HG03558 (cell line): ENCODE measurements around the gene CTIF.

Source experiments
- ATAC-seq: cut with Tn5 transposase; IDR thresholded peaks from one replicate; pipeline ENCODE4 v1.9.1; 2021; ENCODE audit warnings: moderate number of reproducible peaks; ENCODE audit not compliant: unreplicated experiment; ENCODE audit errors: extremely low read depth

CTIF gene

GRCh38 chr18:48660346-48661228 is 121.8 kb downstream of the CTIF start:
- no peak for ATAC-seq

GRCh38 chr18:48661421-48661820 is 122.6 kb downstream of the CTIF start:
- ATAC-seq: no peak

DNA sequence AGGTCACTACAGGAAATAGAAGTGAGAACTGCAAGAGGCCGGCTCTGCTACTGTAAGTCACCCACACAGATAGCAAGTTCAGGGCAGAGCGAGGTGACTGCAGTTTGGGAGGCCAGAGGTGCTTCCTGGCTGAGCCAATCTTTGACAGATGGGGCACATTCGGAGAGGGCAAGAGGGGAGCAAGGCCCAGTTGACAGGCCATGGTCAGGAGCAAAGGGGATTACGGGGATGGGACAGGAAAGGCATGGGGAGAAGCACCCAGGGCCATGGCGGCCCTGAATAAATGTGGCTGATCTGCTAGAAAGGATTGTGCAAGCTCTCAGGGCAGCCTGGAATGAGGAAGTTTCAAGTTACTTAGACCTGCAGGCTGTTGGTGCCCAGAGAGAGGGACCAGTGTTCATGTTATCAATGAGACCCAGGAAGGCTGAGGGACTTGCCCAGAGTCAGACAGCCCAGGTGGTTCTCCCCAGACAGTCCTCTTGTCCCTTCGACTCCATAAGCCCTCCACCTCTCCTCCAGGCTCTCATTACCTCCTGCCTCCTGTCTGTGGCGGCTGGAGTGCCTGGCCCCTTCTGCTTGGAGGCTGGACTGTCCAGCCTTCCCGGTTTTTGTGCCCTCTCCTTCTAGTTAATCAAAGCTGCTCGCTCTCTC is 123.3 kb downstream of the CTIF start:
- no peak for ATAC-seq

GRCh38 chr18:48663096-48663930 is 124.5 kb downstream of the CTIF start:
- no peak for ATAC-seq

DNA sequence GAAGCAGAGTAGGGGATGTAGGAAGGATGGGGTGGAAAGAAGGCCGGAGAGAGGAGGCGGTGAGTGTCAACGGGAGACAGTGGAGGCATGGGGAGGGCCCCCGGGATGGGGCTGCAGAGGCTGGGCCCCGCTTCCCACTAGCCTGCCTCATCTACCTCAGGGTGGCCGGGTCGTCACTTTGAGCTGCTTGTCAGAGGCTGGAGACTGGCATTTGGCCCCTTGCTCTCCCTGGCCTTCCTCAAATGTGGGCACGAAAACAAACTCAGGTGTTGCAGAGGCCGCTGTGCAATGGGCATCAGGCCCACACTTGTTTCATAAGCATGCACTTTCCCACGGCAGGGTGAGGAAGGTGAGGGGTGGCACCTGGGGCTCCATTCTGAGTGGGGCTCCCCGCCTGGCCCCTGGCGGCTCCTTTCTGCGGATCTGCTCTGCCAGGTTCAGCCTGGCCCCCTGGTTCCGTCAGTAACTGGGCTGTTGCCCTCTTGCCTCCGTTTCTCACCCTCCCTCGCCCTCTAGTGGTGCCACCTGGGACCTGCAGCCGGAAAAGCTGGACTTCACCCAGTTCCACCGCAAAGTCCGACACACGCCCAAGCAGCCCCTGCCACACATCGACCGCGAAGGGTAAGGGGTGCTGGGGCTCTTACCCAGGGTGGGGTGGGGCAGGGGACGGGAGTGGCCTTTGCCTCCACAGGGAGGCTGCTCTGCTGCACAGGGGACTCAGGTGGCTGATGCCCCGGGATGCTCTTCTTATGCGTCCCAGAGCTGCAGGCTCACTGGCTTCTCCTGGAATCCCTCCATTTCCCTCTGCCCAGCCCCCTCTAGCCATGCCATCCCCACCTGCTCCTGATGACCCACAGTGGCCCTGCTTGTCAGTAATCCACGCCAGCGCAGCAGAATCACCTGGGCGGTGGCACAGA is 125.4 kb downstream of the CTIF start:
- no peak for ATAC-seq

- ATAC-seq: no peak
Measured at GRCh38 chr18:48665654-48666053, 126.8 kb downstream of the CTIF start.

DNA sequence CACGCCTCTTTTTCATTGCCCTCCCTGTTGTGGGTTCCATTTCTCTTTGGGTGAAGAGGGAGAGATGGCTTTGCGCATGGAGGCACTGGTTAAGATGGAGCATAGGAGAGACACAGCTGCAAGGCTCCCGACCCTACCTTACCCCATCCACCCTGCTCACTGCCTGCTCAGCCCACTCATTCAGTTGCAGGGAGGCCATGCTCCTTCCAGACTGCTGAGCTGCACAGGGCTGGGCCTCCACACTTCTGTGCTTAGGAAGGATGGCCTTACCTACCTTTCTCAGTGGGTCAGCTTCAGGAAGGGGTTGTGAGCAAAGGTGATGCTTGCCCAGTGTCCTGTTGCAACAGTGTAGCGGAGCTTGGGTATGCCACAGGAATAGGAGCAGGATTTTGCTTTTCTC is 127.8 kb downstream of the CTIF start:
- no peak for ATAC-seq

GRCh38 chr18:48667276-48668254 is 128.7 kb downstream of the CTIF start:
- no peak for ATAC-seq

DNA sequence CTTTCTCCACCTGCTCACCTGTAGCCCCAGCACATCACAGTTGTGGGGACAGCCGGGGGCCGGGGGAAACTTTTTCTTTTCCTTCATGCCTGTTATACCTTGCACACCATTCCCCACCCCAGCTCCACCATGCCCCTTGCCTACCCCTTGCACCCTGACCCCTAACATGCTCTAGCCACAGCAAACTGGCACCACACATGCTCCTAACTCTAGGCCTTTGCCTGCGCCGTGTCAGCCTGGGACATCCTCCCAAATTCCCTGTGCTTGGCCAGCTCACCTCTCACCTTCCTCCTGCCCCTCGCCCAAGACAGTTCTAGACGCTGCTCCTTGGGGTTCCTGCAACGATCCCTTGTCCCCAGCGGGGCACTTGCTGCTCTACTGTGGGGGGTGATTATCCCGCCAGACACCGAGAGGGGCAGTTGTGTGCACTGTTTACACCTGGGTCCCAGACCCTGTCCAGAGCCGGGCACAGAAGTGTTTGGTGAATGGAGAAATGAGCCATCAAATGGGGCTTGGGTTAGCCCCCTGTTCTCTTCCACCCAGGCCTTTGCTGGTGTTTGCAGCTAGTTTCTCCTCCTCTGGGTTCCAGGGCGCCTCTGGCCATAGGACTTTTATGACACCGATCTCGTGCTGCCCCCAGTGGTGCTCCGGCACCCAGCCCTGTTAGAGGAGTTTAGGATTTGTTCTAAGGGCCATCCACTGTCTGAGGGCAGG is 129.8 kb downstream of the CTIF start:
- no peak for ATAC-seq

GRCh38 chr18:48669180-48669675 is 130.4 kb downstream of the CTIF start:
- ATAC-seq: no peak

- ATAC-seq: no peak
Measured at GRCh38 chr18:48669991-48670750, 131.3 kb downstream of the CTIF start.

DNA sequence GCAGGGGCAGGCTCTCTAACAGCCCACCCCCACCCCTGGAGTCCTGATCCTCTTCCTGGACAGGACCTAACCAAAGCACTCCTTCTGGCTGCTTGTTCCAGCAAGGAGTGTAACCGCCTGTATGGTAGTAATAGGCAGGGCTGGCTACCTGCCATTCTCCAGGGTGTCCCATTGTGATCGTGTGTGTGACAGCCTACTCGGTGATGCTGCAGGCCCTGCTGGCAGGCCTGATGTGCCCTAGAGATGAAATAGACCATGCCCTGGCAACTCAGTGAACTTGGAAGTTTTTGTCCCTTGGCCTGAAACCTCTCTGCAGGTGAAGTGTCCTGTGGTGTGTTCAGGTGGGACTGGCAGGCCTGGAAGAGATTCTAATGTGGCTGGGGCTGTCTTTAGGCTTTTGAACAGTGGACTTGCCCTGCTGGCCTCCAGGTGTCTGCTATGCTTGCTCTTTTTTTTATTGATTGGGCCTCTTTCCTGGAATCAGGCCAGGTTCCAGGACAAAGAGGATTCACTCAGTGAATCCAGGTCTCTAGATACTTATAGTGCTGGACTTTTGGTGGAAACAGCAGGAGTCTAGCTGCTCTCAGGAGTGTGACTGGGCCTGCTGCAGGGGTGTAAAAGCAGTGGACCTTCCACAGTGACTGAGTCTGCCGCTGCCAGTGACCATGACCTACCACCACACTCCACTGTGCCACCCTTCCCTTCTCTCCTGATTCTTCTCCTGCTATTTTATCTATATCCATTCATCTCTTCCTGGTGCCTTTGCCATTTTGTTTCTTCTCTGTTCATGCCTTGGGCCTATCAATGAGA is 132.1 kb downstream of the CTIF start:
- ATAC-seq: no peak

GRCh38 chr18:48671561-48671945 is 132.7 kb downstream of the CTIF start:
- no peak for ATAC-seq

DNA sequence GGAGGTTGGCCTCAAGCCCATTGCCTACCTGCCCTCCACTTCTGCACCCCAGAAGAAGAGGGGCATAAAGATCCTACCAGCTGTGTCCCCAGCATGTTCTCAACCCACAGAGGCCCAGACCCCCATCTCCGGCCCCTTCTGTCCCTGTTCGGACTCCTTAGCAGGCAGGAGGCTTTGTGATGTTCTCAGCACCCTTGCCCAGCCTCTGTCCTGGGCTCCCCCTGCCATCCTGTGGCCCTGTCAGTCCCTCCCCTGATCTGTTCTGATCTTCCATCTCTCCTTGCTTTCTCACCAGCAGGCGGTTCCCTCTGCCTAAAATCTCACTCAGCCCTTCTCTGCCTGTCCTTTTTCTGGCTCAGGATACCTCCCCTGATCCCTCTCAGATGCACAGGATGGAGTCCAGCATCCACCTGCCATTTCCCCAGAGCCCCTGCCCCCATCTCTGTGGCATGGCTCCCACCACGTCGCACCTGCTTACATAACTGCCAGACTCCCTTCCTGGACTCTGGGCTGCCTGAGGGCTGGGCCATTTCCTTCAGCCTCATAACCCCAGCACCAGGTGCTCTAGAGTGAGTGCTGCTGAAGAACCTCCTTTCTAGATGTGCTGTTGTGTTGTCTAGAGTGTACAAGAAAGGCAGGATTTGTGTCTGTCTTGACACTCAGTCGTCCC is 134.0 kb downstream of the CTIF start:
- no peak for ATAC-seq

GRCh38 chr18:48673456-48673852 is 134.6 kb downstream of the CTIF start:
- no peak for ATAC-seq
